IPS DF 6.9 (cell line): ENCODE data around the gene TXNRD1.
"Not testable (repeated sequence)": the region's sequence is repeated elsewhere in the genome, so short reads cannot be mapped to it uniquely, and the experiment has no call there.

Experiments used
- DNase-seq: peaks from one replicate; pipeline ENCODE4 v3.0.0-alpha.2; 2013; ENCODE audit warnings: low read depth, low spot score
- H3K27ac ChIP-seq: one replicate; pipeline ENCODE4 v1.5.1; 2013; ENCODE audit warnings: low read length, control low read depth
- H3K27me3 ChIP-seq: 2 replicates; pipeline ENCODE4 v1.6.1; 2013; ENCODE audit warnings: mild to moderate bottlenecking, low read length; ENCODE audit not compliant: control insufficient read depth, insufficient read depth
- H3K36me3 ChIP-seq: 2 replicates; pipeline ENCODE4 v1.6.1; 2013; ENCODE audit warnings: low read length; ENCODE audit not compliant: control insufficient read depth, insufficient read depth
- H3K4me1 ChIP-seq: 2 replicates; pipeline ENCODE4 v1.6.1; 2013; ENCODE audit warnings: low read length; ENCODE audit not compliant: control insufficient read depth, insufficient read depth
- H3K4me3 ChIP-seq: 2 replicates; pipeline ENCODE4 v1.5.1; 2013; ENCODE audit warnings: mild to moderate bottlenecking, low read length
- H3K9me3 ChIP-seq: 2 replicates; pipeline ENCODE4 v1.6.1; 2013; ENCODE audit warnings: low read length, inconsistent platforms; ENCODE audit not compliant: control insufficient read depth, insufficient read depth
- WGBS: extraction: QIAGEN DNeasy Blood & Tissue Kit; methylation state at CpG from one replicate; pipeline ENCODE4 v1.1.7; 2013; ENCODE audit warnings: mixed read lengths, missing lambda C conversion rate; ENCODE audit not compliant: insufficient read length, insufficient coverage; 5-methylcytosine and 5-hydroxymethylcytosine counted together

Gene TXNRD1

GRCh38 chr12:104291867-104292524, 76.4 kb downstream of the TXNRD1 start:
- Histone ChIP-seq H3K4me1 (no peaks in the 10 kb centered on the region), H3K4me3 (no peak overlapping the region), H3K27me3 (no peaks in the 10 kb centered on the region), H3K36me3 (no peaks in the 10 kb centered on the region; the same call in 1 of the 2 replicates), H3K9me3 (no peaks in the 10 kb centered on the region), H3K27ac (no peak overlapping the region)
- DNase-seq = no peak
- no CpG with 5 or more reads among the region's 5 CpGs for WGBS

- Histone ChIP-seq H3K4me3 (no peak overlapping the region), H3K36me3 (no peaks in the 10 kb centered on the region; the same call in 1 of the 2 replicates), H3K9me3 (no peaks in the 10 kb centered on the region), H3K4me1 (no peaks in the 10 kb centered on the region), H3K27me3 (no peaks in the 10 kb centered on the region), H3K27ac (no peak overlapping the region)
- DNase-seq = no peak
- WGBS = no CpG with 5 or more reads among the region's 12 CpGs
These were observed 77.6 kb downstream of the TXNRD1 start for GRCh38 chr12:104292872-104293794.

GRCh38 chr12:104294158-104294859, 78.7 kb downstream of the TXNRD1 start:
- no CpG with 5 or more reads among the region's 17 CpGs for WGBS
- H3K36me3 ChIP-seq, H3K4me1 ChIP-seq, H3K27ac ChIP-seq, H3K9me3 ChIP-seq, H3K4me3 ChIP-seq, DNase-seq, H3K27me3 ChIP-seq: not testable (repeated sequence)

- Histone ChIP-seq H3K4me1 (no peaks in the 10 kb centered on the region), H3K27ac (no peak overlapping the region), H3K27me3 (no peaks in the 10 kb centered on the region), H3K36me3 (no peaks in the 10 kb centered on the region; the same call in 1 of the 2 replicates), H3K4me3 (no peak overlapping the region), H3K9me3 (no peaks in the 10 kb centered on the region)
- DNase-seq = no peak
- no CpG with 5 or more reads among the region's 9 CpGs for WGBS
These were observed 79.5 kb downstream of the TXNRD1 start for GRCh38 chr12:104294927-104295668.

- Histone ChIP-seq H3K27ac (no peak overlapping the region), H3K27me3 (no peaks in the 10 kb centered on the region), H3K36me3 (no peaks in the 10 kb centered on the region; the same call in 1 of the 2 replicates), H3K4me3 (no peak overlapping the region), H3K9me3 (no peaks in the 10 kb centered on the region), H3K4me1 (no peaks in the 10 kb centered on the region)
- no CpG with 5 or more reads among the region's 1 CpG for WGBS
- DNase-seq = no peak
These were observed 80.4 kb downstream of the TXNRD1 start for GRCh38 chr12:104295954-104296353.

- no peaks in the 10 kb centered on the region for H3K9me3 ChIP-seq
- WGBS = no CpG with 5 or more reads among the region's 4 CpGs
- H3K36me3 ChIP-seq = no peaks in the 10 kb centered on the region; the same call in 1 of the 2 replicates
- H3K4me3 ChIP-seq = no peak overlapping the region
- no peak overlapping the region for H3K27ac ChIP-seq
- no peaks in the 10 kb centered on the region for H3K27me3 ChIP-seq
- no peaks in the 10 kb centered on the region for H3K4me1 ChIP-seq
- no peak for DNase-seq
These were observed 81.1 kb downstream of the TXNRD1 start for GRCh38 chr12:104296718-104297117.

GRCh38 chr12:104297477-104298113, 82.0 kb downstream of the TXNRD1 start:
- Histone ChIP-seq H3K36me3 (no peaks in the 10 kb centered on the region; the same call in 1 of the 2 replicates), H3K9me3 (no peaks in the 10 kb centered on the region), H3K27me3 (no peaks in the 10 kb centered on the region), H3K4me1 (no peaks in the 10 kb centered on the region), H3K27ac (no peak overlapping the region), H3K4me3 (no peak overlapping the region)
- no peak for DNase-seq
- WGBS = no CpG with 5 or more reads among the region's 10 CpGs

GRCh38 chr12:104299842-104300481, 84.4 kb downstream of the TXNRD1 start:
- DNase-seq = no peak
- WGBS = no CpG with 5 or more reads among the region's 6 CpGs
- no peaks in the 10 kb centered on the region; the same call in 1 of the 2 replicates for H3K9me3 ChIP-seq
- peaks cover 5% of the 10 kb centered on the region for H3K4me1 ChIP-seq
- H3K4me3 ChIP-seq = no peak overlapping the region
- H3K36me3 ChIP-seq = no peaks in the 10 kb centered on the region; the same call in 1 of the 2 replicates
- no peaks in the 10 kb centered on the region for H3K27me3 ChIP-seq
- no peak overlapping the region for H3K27ac ChIP-seq

- H3K4me3 ChIP-seq = peak within 1 kb of the TSS; percentile 19; the same call in 1 of the 2 replicates
- DNase-seq = no peak
- no CpG with 5 or more reads among the region's 63 CpGs for WGBS
- H3K27ac ChIP-seq = no peak within 1 kb of the TSS
- peaks cover 5% of the 10 kb centered on the region for H3K4me1 ChIP-seq
- H3K27me3 ChIP-seq = no peaks in the 10 kb centered on the region
- H3K9me3 ChIP-seq = no peaks in the 10 kb centered on the region; the same call in 1 of the 2 replicates
- no peaks in the 10 kb centered on the region for H3K36me3 ChIP-seq
These were observed 88.1 kb downstream of the TXNRD1 start, which contains the start of gene EID3 for GRCh38 chr12:104303538-104304151. EID3 (plus strand) TSS chr12:104303739; CDS start chr12:104303935, 196 bp downstream.
